MM.1S (cell line): Measurements from ENCODE around the gene FIGNL2.
A peak's percentile ranks its signal among the peaks of the same experiment; 100 is the strongest.

ENCODE experiments used
- DNase-seq: peaks from one replicate; pipeline ENCODE4 v3.0.0-alpha.2; 2015
- H2AFZ ChIP-seq: fragments of 300-600 bp; sonication (generic); 2 replicates; pipeline ENCODE4 v1.6.0; 2016; ENCODE audit warnings: antibody characterized with exemption, low read length
- H3F3A ChIP-seq: fragments of 300-600 bp; sonication (generic); 2 replicates; pipeline ENCODE4 v1.6.1; 2016; ENCODE audit warnings: mild to moderate bottlenecking, antibody characterized with exemption, low read length, moderate library complexity, mixed read lengths; ENCODE audit not compliant: insufficient read depth
- H3K27ac ChIP-seq: fragments of 300-600 bp; sonication (generic); 2 replicates; pipeline ENCODE4 v1.5.1; 2016; ENCODE audit warnings: mild to moderate bottlenecking, low read length
- H3K27me3 ChIP-seq: fragments of 300-600 bp; sonication (generic); replicated peaks from 2 replicates; pipeline ENCODE4 v1.6.0; 2016; ENCODE audit warnings: low read length; ENCODE audit not compliant: insufficient read depth
- H3K36me3 ChIP-seq: fragments of 300-600 bp; sonication (generic); replicated peaks from 2 replicates; pipeline ENCODE4 v1.6.1; 2016; ENCODE audit warnings: mild to moderate bottlenecking, low read length, mixed read lengths; ENCODE audit not compliant: insufficient read depth
- H3K4me1 ChIP-seq: fragments of 300-600 bp; sonication (generic); 2 replicates; pipeline ENCODE4 v1.6.1; 2016; ENCODE audit warnings: low read length, mixed read lengths
- H3K4me2 ChIP-seq: fragments of 300-600 bp; sonication (generic); 2 replicates; pipeline ENCODE4 v1.6.0; 2016; ENCODE audit warnings: low read depth, low read length
- H3K4me3 ChIP-seq: fragments of 300-600 bp; sonication (generic); 2 replicates; pipeline ENCODE4 v1.5.1; 2016; ENCODE audit warnings: low read length, mixed read lengths
- H3K79me2 ChIP-seq: fragments of 300-600 bp; sonication (generic); 2 replicates; pipeline ENCODE4 v1.6.1; 2016; ENCODE audit warnings: mixed run types, low read length, mixed read lengths
- H3K9ac ChIP-seq: fragments of 300-600 bp; sonication (generic); 2 replicates; pipeline ENCODE4 v1.6.1; 2016; ENCODE audit warnings: low read length, mixed read lengths
- H3K9me2 ChIP-seq: fragments of 300-600 bp; sonication (generic); replicated peaks from 2 replicates; pipeline ENCODE4 v1.6.1; 2016; ENCODE audit warnings: mild to moderate bottlenecking, low read length, mixed read lengths; ENCODE audit not compliant: insufficient read depth
- H3K9me3 ChIP-seq: fragments of 300-600 bp; sonication (generic); replicated peaks from 2 replicates; pipeline ENCODE4 v1.6.1; 2016; ENCODE audit warnings: mild to moderate bottlenecking, low read length, mixed read lengths; ENCODE audit not compliant: insufficient read depth
- H4K20me1 ChIP-seq: fragments of 300-600 bp; sonication (generic); 2 replicates; pipeline ENCODE4 v1.6.1; 2016; ENCODE audit warnings: mild to moderate bottlenecking, low read length, moderate library complexity, mixed read lengths; ENCODE audit not compliant: insufficient read depth
- CTCF ChIP-seq: fragments of 300-600 bp; sonication (generic); IDR thresholded peaks from 2 replicates; pipeline ENCODE4 v1.5.1; 2016; ENCODE audit warnings: antibody characterized with exemption, low read length, mixed read lengths
- EZH2 ChIP-seq: fragments of 300-600 bp; sonication (generic); optimal IDR thresholded peaks from 2 replicates; pipeline ENCODE3; 2017; ENCODE audit warnings: low read depth, mild to moderate bottlenecking, antibody characterized with exemption, low read length, mixed read lengths
- EZH2phosphoT487 ChIP-seq: fragments of 300-600 bp; sonication (generic); IDR thresholded peaks from 2 replicates; pipeline ENCODE4 v1.6.1; 2018; ENCODE audit warnings: antibody characterized with exemption, low read length

The FIGNL2 gene

DNA sequence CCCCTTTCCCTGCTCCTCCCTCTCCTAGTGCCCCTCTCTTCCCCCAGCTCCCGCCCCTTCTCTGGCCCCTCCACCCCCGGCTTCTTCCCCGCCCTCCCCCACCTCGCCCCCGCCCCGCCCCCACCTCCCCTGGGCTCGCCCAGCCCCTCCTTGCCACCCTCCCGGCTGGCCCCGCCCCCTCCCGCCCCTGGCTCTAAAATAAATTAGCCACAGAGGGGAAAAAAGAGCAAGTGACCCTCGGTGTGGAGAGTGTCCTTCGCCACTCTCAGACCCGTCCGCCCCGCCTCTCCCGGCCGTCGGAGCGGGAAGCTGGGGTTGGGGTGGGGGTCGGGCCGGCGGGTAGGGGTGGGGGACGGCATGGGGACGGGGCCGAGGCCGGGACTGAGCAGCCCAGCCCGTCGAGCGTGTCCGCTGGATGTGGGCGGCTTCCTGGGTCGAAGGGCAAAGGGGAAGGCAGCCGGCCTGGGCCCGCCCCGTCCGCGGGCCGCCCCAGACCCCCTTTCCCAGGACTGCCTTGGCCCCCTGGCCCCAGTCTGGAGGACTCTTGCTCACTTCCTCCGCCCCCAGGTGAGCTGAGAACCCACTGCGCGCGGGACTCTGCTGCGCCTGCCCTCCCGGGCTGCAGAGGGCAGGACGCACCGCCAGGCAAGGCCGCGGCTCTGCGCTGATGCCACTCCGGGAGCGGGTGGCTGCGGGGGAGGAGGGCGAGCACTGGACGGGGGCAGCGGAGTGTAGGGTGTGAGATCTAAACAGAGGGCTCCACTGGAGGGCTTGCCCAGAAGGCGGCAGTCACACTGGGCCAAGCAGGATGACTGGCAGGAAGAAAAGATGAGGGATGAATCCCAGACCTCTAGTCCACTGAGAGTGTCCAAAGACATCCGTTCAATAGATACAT is 570 bp upstream of the FIGNL2 start:
- no peak overlapping the region for H2AFZ ChIP-seq
- no peaks in the 10 kb centered on the region for H3K36me3 ChIP-seq
- H3K79me2 ChIP-seq: no peaks in the 10 kb centered on the region
- no peak overlapping the region for H3K4me3 ChIP-seq
- H3F3A ChIP-seq: no peaks in the 10 kb centered on the region
- no peaks in the 10 kb centered on the region for H4K20me1 ChIP-seq
- no peaks in the 10 kb centered on the region for H3K9me3 ChIP-seq
- no peak overlapping the region for H3K27ac ChIP-seq
- peaks cover 68% of the 10 kb centered on the region for H3K27me3 ChIP-seq
- H3K4me1 ChIP-seq: no peaks in the 10 kb centered on the region
- H3K9me2 ChIP-seq: no peaks in the 10 kb centered on the region
- DNase-seq: no peak
- no peak overlapping the region for H3K4me2 ChIP-seq
- H3K9ac ChIP-seq: no peak overlapping the region
- no peak for TF ChIP-seq EZH2
- no peak for TF ChIP-seq EZH2phosphoT487
- no peak for TF ChIP-seq CTCF

DNA sequence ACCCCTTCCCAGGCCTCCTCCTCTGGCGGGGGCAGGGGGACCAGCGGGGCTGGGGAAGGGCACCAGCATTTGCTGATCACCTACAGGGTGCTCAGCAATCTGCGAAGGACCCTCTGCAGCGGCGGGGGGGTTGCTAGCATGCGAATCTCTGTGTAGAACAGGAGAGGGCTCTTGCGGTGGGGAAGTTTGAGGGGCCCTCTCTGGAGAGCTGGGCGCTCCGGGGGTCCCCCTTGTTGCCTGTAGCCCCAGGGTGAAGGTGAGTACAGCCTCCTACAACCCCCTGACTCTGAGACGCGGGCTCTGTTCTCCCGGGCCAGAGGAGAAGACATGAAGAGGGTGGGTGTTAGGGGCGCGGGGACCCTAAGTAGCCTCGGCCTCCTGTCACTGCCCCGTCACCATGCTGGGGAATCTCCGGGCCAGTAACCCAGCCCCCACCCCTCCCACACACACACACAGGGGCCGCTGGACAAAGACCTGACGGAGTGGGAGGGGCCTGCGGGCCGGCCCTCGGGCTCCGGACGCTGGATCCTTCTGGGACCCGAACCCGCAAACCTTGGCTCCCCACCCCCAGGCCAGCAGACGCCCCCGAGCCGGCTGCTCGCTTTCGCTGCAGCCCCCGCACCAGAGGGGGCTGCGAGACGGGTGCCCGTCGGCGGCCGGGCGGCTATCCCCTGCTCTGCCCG is 734 bp downstream of the FIGNL2 start:
- no peak for DNase-seq
- H3K9me3 ChIP-seq: no peaks in the 10 kb centered on the region
- no peak overlapping the region for H3K27ac ChIP-seq
- TF ChIP-seq CTCF: no peak
- no peak for TF ChIP-seq EZH2
- TF ChIP-seq EZH2phosphoT487: no peak
- H3K36me3 ChIP-seq: no peaks in the 10 kb centered on the region
- no peaks in the 10 kb centered on the region for H3K4me1 ChIP-seq
- no peak overlapping the region for H3K4me2 ChIP-seq
- H3K4me3 ChIP-seq: no peak overlapping the region
- H3K79me2 ChIP-seq: no peaks in the 10 kb centered on the region
- H3K9ac ChIP-seq: no peak overlapping the region
- H4K20me1 ChIP-seq: no peaks in the 10 kb centered on the region
- H3K27me3 ChIP-seq: peaks cover 75% of the 10 kb centered on the region
- no peaks in the 10 kb centered on the region for H3F3A ChIP-seq
- H2AFZ ChIP-seq: no peak overlapping the region
- no peaks in the 10 kb centered on the region for H3K9me2 ChIP-seq

DNA sequence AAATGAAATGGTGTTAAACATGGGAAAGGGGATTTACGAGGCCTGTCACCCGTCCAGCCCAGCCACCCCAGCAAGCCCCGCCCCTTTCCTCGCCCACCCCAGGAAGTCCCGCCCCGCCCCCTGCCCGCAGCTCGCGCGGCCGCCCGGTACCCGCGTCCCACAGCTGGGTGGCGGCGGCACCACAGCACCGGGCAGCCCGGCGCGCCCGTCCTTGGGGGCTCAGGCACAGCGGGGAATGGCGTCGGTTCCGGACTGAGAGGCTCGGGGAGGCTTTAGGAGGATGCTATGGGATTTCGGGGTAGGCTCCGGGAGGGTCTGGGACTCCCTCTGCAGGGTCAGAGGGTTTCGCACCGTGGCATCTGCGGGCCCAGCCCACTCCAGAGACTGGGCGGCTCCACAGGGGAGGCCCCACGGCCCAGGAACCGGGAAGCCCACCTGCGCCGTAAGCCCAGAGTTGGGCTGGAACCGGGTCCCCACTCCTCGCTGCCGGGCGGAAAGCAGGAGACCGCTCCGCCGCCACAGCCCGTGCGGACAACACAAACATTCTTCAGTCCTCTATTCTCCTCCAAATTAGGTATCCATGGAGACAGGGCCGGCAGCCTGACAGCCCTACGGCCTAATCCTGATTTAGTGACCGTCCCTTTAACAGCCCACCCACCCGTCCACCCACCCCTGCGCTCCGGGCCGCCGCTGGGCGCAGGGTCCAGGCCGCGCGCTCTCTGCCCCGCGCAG is 1.4 kb downstream of the FIGNL2 start:
- Histone ChIP-seq H3K4me1 (no peaks in the 10 kb centered on the region), H3K79me2 (no peaks in the 10 kb centered on the region), H3F3A (no peaks in the 10 kb centered on the region), H3K36me3 (no peaks in the 10 kb centered on the region), H3K27me3 (peaks cover 78% of the 10 kb centered on the region), H3K4me3 (peak overlapping the region; percentile 48; the same call in 1 of the 2 replicates), H3K27ac (no peak overlapping the region), H3K4me2 (peak overlapping the region; percentile 69), H3K9ac (no peak overlapping the region), H3K9me2 (no peaks in the 10 kb centered on the region), H2AFZ (peak overlapping the region; percentile 53; the same call in 1 of the 2 replicates), H4K20me1 (no peaks in the 10 kb centered on the region), H3K9me3 (no peaks in the 10 kb centered on the region)
- no peak for DNase-seq
- TF ChIP-seq EZH2phosphoT487 (no peak), EZH2 (no peak), CTCF (no peak)
